Stimulated activated CD4-positive, alpha-beta T cell treated with anti-CD3 and anti-CD28 coated beads, Interleukin-4, amount 100 ng/mL, for 1 hour (primary cell): Measurements from ENCODE around the gene PARD6B.
"Not testable (repeated sequence)": the region's sequence is repeated elsewhere in the genome, so short reads cannot be mapped to it uniquely, and the experiment has no call there.

Source experiments
- DNase-seq: peaks from one replicate; pipeline ENCODE4 v3.0.0-alpha.2; 2020

PARD6B gene

GRCh38 chr20:50731055-50731929 is at the start of gene PARD6B:
Gene PARD6B, plus strand, starts transcription at chr20:50731580. Its CDS starts 207 bp downstream, at chr20:50731787.
- peak; percentile 100 for DNase-seq

GRCh38 chr20:50682065-50682464 is 49.3 kb upstream of the PARD6B start:
- DNase-seq = no peak

GRCh38 chr20:50682947-50683530 is 48.3 kb upstream of the PARD6B start:
- DNase-seq = no peak

- no peak for DNase-seq
Observed at GRCh38 chr20:50683570-50683969, 47.8 kb upstream of the PARD6B start.

- DNase-seq = no peak
Observed at GRCh38 chr20:50686821-50687220, 44.6 kb upstream of the PARD6B start.

- no peak for DNase-seq
Observed at GRCh38 chr20:50688256-50688975, 43.0 kb upstream of the PARD6B start.

- DNase-seq = no peak
Observed at GRCh38 chr20:50689864-50690649, 41.3 kb upstream of the PARD6B start.

GRCh38 chr20:50690650-50691572 is 40.5 kb upstream of the PARD6B start, which contains the start of gene RIPOR3:
Gene RIPOR3, minus strand, starts transcription at chr20:50691542. Its CDS starts 414 bp downstream, at chr20:50691128.
- DNase-seq = peak; percentile 3

GRCh38 chr20:50691573-50692551 is 39.5 kb upstream of the PARD6B start:
- no peak for DNase-seq

- DNase-seq = no peak
Observed at GRCh38 chr20:50692552-50692933, 38.8 kb upstream of the PARD6B start.

GRCh38 chr20:50693001-50693400 is 38.4 kb upstream of the PARD6B start:
- no peak for DNase-seq

GRCh38 chr20:50694379-50695134 is 36.8 kb upstream of the PARD6B start:
- no peak for DNase-seq

GRCh38 chr20:50695135-50695872 is 36.1 kb upstream of the PARD6B start:
- DNase-seq = no peak

- not testable (repeated sequence) for DNase-seq
Observed at GRCh38 chr20:50698255-50698654, 33.1 kb upstream of the PARD6B start.

- DNase-seq = no peak
Observed at GRCh38 chr20:50699688-50700087, 31.7 kb upstream of the PARD6B start.

- DNase-seq = no peak
Observed at GRCh38 chr20:50701041-50701963, 30.1 kb upstream of the PARD6B start.

GRCh38 chr20:50703651-50704438 is 27.5 kb upstream of the PARD6B start:
- DNase-seq = not testable (repeated sequence)
